Activated T-helper 17 cell treated with anti-CD3 and anti-CD28 coated beads, Interleukin-2, amount 50 U/mL, for 72 hours (primary cell): Measurements from ENCODE around the gene OR2V1. TPM values are rescaled to one million over a fixed set of nuclear protein-coding genes. Genes with fewer than 3 reads are reported as not detected.
"Not testable (repeated sequence)": the region's sequence is repeated elsewhere in the genome, so short reads cannot be mapped to it uniquely, and the experiment has no call there.

Experiments
- ATAC-seq: fragments of 150-1000 bp; cut with Tn5 transposase; replicated peaks from 2 replicates; pipeline ENCODE4 v1.10.0; 2021; ENCODE audit warnings: mild to moderate bottlenecking, moderate library complexity
- H3K27ac Mint-ChIP-seq: one replicate; pipeline ENCODE4 v1.8.0; 2022; ENCODE audit warnings: mixed read lengths
- H3K27me3 Mint-ChIP-seq: one replicate; pipeline ENCODE4 v1.8.0; 2022; ENCODE audit warnings: mixed read lengths
- H3K36me3 Mint-ChIP-seq: one replicate; pipeline ENCODE4 v1.8.0; 2022; ENCODE audit warnings: low read depth, mild to moderate bottlenecking, mixed read lengths
- H3K4me1 Mint-ChIP-seq: one replicate; pipeline ENCODE4 v1.8.0; 2022; ENCODE audit warnings: mixed read lengths
- H3K4me3 Mint-ChIP-seq: one replicate; pipeline ENCODE4 v1.8.0; 2022; ENCODE audit warnings: mild to moderate bottlenecking, mixed read lengths
- H3K9me3 Mint-ChIP-seq: one replicate; pipeline ENCODE4 v1.8.0; 2022; ENCODE audit warnings: mixed read lengths
- total RNA-seq, 2 donors: library from RNA; stranded (reverse); gene quantifications; one replicate each; pipeline ENCODE4 v1.2.3, GENCODE V29; 2022

OR2V1 gene
- total RNA-seq, 2 donors from 2014 or later: not detected

DNA sequence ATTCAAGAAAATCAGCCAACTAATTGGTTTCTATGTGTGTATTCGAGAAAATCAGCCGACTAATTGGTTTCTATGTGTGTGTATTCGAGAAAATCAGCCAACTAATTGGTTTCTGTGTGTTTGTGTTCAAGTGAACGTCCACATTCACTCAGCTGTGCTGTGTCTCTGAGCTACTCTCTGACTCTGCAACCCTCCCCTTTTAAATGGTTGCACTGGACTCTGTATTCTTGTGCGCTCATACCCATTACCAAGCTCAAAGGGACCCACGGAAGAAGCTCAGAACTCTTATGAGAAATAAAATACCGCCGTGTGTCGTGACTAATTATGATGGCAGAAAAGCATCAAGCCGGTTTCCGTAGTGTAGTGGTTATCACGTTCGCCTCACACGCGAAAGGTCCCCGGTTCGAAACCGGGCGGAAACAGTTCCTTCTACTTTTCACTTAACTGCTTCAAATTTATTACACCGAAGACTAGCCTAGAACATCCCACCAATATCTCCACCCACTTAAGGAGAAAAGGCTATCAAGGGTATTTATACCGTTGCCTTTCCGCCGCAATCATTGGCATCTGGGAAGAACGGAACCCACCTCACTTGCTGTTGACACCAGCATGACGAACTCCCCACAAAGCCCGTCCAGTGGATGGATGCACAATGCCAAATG, 34.1 kb downstream of the OR2V1 start:
- H3K4me1 Mint-ChIP-seq, H3K4me3 Mint-ChIP-seq, H3K9me3 Mint-ChIP-seq, H3K27ac Mint-ChIP-seq: not testable (repeated sequence)
- H3K36me3 Mint-ChIP-seq: peaks cover 10% of the 10 kb centered on the region
- ATAC-seq: peak; percentile 34
- peaks cover 24% of the 10 kb centered on the region for H3K27me3 Mint-ChIP-seq

DNA sequence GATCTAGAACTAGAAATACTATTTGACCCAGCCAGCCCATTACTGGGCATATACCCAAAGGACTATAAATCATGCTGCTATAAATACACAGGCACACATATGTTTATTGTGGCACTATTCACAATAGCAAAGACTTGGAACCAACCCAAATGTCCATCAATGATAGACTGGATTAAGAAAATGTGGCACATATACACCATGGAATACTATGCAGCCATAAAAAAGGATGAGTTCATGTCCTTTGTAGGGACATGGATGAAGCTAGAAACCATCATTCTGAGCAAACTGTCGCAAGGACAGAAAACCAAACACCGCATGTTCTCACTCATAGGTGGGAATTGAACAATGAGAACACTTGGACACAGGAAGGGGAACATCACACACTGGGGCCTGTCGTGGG, 35.8 kb downstream of the OR2V1 start:
- H3K27ac Mint-ChIP-seq, H3K36me3 Mint-ChIP-seq, H3K4me1 Mint-ChIP-seq, H3K4me3 Mint-ChIP-seq, H3K9me3 Mint-ChIP-seq, ATAC-seq: not testable (repeated sequence)
- H3K27me3 Mint-ChIP-seq: peaks cover 22% of the 10 kb centered on the region

DNA sequence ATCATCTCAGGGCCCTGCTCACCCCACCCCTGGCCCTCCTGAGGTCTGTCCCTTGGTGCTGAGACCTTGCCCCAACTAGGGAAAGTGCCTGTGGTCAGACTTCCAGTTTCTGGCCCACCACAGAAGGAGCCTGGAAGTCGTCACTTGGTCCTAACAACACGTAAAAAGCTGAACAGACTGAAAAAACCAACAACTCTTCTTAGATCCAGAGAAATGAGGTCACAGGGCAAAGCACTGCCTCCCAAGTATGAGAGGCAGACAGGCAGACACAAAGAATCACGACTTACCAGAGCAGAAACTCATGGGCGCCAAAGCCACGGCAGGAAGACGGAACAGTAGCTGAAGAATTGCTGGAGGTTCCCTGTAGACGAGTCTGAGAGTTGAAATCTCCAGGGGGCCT, 38.5 kb downstream of the OR2V1 start:
- no peak overlapping the region for H3K4me3 Mint-ChIP-seq
- peaks cover 14% of the 10 kb centered on the region for H3K27me3 Mint-ChIP-seq
- no peaks in the 10 kb centered on the region for H3K4me1 Mint-ChIP-seq
- no peaks in the 10 kb centered on the region for H3K9me3 Mint-ChIP-seq
- ATAC-seq: no peak
- no peaks in the 10 kb centered on the region for H3K36me3 Mint-ChIP-seq
- no peak overlapping the region for H3K27ac Mint-ChIP-seq

DNA sequence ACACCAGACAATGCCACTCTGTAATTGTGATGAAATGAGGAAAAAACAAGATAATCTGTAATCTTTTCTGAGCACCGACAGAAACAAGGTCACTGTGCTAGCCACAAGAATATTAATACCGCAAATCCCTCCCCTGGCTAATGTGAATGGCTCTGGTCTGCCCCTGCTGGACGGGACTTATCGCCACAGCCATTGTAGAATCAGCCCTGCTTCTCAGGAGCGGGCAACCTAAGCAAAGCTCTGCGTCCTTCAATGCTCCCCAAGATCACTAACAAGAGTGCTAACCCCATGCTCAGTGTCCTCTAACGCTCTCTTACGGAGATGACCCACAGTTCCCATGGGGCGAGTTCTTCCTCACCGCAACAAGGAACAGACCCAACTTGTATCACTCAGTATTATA, 42.7 kb downstream of the OR2V1 start:
- H3K9me3 Mint-ChIP-seq: no peaks in the 10 kb centered on the region
- peaks cover 50% of the 10 kb centered on the region for H3K27me3 Mint-ChIP-seq
- no peak for ATAC-seq
- H3K4me3 Mint-ChIP-seq: no peak overlapping the region
- no peaks in the 10 kb centered on the region for H3K36me3 Mint-ChIP-seq
- H3K4me1 Mint-ChIP-seq: no peaks in the 10 kb centered on the region
- H3K27ac Mint-ChIP-seq: no peak overlapping the region

DNA sequence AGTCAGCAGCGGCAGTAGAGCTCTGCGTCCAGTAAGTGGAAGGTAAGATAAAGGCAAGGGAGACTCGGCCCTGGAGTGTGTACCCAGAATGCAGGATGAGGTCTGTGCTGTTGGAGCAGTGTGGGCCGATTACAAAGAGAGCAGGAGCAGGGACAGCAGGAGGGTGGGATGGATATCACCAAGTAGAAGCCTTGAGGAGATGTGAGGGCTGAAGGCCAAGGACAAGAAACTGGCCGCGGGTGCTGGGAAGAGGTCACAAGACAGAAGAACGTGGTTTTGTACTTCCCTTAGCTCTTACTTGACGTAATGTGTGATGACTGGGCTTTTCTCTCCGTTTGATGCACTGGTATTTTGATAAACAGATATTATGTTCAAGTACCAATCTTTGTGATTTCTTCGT, 43.7 kb downstream of the OR2V1 start:
- no peaks in the 10 kb centered on the region for H3K9me3 Mint-ChIP-seq
- no peak overlapping the region for H3K4me3 Mint-ChIP-seq
- H3K27me3 Mint-ChIP-seq: peaks cover 50% of the 10 kb centered on the region
- H3K36me3 Mint-ChIP-seq: no peaks in the 10 kb centered on the region
- H3K27ac Mint-ChIP-seq: no peak overlapping the region
- H3K4me1 Mint-ChIP-seq: no peaks in the 10 kb centered on the region
- no peak for ATAC-seq

DNA sequence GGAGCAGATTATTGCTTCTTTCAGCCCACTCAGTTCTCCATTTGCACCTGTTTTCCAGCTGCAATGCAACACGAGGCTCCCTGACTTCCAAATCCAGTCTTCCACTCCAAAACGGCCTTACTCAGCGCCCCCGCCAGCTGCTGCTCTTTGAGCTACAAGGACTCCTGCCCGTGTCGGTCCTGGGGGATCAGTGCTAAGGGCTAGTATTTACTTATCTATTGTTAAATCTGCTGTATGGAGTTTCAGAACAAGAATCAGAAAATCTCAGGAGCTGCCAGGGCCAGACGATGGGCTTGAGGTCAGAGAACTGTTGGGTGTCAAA, 44.1 kb downstream of the OR2V1 start:
- H3K4me1 Mint-ChIP-seq: no peaks in the 10 kb centered on the region

DNA sequence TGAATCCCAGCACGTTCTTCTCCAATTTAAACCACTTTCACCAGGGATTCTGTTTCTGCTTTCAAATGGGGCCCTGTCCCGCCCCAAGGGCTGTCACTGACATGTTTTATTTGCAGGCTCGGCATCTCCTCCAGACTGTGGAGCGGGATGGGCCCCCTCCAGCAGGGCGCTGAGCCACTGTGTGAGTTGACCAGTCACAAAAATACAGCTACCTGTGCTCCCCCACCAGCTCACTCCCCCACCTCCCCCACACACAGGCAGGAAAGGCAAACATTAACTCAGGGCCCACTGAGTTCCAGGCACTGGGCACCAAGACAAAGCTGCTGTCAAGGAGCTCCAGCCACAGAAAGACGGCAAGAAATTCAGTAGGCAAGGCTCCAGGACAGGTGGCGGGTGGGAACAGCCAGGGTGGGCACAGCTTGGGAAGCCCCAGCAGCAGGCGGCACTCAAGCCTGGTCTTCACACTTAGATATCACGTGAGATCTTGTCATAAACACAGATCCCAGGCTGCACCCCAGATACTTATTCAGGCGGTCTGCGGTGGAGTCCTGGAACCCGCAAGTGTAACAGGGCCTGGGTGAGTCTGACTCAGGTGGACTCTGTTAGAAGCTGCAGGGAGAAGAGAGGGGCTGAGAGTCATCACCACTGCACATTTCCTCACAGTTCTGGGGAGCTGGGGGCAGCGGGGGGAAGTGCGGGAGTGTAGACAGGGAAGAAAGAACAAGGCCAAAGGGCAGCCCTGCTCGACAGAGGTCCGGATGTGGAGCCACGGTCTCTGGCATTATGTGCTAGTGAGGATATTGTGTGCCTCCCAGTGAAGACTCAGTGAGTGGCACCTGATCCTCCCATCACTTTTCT, 44.7 kb downstream of the OR2V1 start:
- H3K27ac Mint-ChIP-seq: no peak overlapping the region
- ATAC-seq: no peak
- H3K4me1 Mint-ChIP-seq: no peaks in the 10 kb centered on the region

More for the DNA sequence above, 44.1 kb downstream of the OR2V1 start:
- Mint-ChIP-seq H3K27ac (no peak overlapping the region), H3K4me3 (no peak overlapping the region), H3K36me3 (no peaks in the 10 kb centered on the region), H3K9me3 (no peaks in the 10 kb centered on the region), H3K27me3 (peaks cover 46% of the 10 kb centered on the region)
- no peak for ATAC-seq

DNA sequence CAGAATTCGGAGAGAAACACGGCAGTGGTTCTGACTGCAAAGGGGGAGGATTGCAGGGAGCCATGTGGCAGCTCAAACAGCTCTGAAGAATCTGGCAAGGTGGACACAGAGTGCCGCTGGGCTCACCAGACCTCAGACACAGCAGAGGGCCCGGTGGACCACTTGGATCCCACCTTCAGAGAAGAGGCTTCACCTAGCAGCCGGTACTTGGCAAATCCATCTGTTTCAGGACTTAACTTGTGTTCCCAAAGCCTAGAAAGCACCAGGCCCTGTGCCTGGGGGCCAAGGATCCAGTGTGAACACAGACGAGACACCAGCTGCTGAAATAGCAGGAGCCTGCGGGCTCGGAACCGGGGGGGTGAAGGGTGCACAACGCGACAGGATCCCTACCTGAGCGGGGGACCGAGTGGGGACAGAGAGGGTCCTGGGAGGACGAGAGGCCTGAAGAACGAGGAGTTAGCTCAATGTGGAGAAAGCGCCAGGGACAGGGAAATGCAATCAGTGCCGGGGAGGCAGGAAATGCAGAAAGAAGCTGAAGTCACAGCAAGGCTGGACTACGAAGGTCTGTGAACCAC, 46.3 kb downstream of the OR2V1 start:
- no peaks in the 10 kb centered on the region for H3K4me1 Mint-ChIP-seq
- no peaks in the 10 kb centered on the region for H3K9me3 Mint-ChIP-seq
- H3K36me3 Mint-ChIP-seq: no peaks in the 10 kb centered on the region
- H3K27ac Mint-ChIP-seq: no peak overlapping the region
- no peak overlapping the region for H3K4me3 Mint-ChIP-seq
- no peak for ATAC-seq
- peaks cover 57% of the 10 kb centered on the region for H3K27me3 Mint-ChIP-seq

More for the DNA sequence above, 44.7 kb downstream of the OR2V1 start:
- H3K36me3 Mint-ChIP-seq: no peaks in the 10 kb centered on the region
- no peak overlapping the region for H3K4me3 Mint-ChIP-seq
- no peaks in the 10 kb centered on the region for H3K9me3 Mint-ChIP-seq
- peaks cover 50% of the 10 kb centered on the region for H3K27me3 Mint-ChIP-seq

DNA sequence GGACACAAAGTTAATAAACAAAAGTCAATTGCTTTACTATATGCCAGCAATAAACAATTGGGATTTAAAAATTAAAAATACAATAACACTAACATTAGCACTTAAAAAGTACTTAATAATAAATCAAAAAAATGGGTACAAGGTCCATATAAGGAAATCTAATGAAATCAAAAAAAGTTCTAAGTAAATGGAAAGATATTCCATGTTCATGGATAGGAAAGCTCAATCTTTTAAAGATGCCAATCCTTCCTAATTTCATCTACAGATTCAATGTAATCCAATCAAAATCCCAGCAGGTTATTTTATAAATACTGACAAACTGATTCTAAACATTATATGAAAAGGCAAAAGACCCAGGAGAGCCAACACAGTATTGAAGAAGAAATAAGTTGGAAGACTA, 49.0 kb downstream of the OR2V1 start:
- Mint-ChIP-seq H3K4me1 (no peaks in the 10 kb centered on the region), H3K27me3 (peaks cover 66% of the 10 kb centered on the region), H3K4me3 (no peak overlapping the region), H3K36me3 (no peaks in the 10 kb centered on the region), H3K27ac (no peak overlapping the region), H3K9me3 (no peaks in the 10 kb centered on the region)
- no peak for ATAC-seq

DNA sequence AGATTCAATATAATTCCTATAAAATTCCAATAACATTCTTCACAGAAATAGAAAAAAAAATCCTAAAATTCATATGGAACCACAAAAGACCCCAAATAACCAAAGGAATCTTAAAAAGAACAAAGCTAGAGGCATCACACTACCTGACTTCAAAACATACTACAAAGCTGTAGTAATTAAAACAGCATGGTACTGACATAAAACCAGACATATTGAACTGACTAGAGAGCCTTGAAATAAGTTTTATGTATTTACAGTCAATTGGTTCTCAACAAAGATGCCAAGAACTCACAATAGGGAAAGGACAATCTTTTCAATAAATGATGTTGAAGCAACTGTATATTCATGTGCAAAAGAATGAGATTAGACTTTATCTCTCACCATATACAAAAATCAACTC, 54.0 kb downstream of the OR2V1 start:
- Mint-ChIP-seq H3K9me3 (no peaks in the 10 kb centered on the region), H3K27ac (no peak overlapping the region), H3K4me3 (no peak overlapping the region), H3K36me3 (no peaks in the 10 kb centered on the region), H3K4me1 (no peaks in the 10 kb centered on the region), H3K27me3 (peaks cover 38% of the 10 kb centered on the region)
- no peak for ATAC-seq

Other genes with a start within 250 kb of the OR2V1 start
- under 1 TPM in 1 of 2 donors, not detected in 1; 0.40 TPM for gene BTNL8, start 232.0 kb downstream of the OR2V1 start, total RNA-seq
- gene BTNL3, start 142.3 kb downstream of the OR2V1 start, total RNA-seq: not detected
- under 1 TPM in 1 of 2 donors, not detected in 1; 0.16 TPM for gene BTNL9, start 90.9 kb downstream of the OR2V1 start, total RNA-seq
- not detected for gene OR2V2, start 16.4 kb upstream of the OR2V1 start, total RNA-seq
- 1 to 10 TPM; 2.7 to 5.9 TPM for gene TRIM7, start 74.0 kb upstream of the OR2V1 start, total RNA-seq
- gene TRIM41, start 92.1 kb upstream of the OR2V1 start, total RNA-seq: 10 to 100 TPM; 27.1 to 30.8 TPM
- 1,000 to 10,000 TPM; 2,150 to 2,706 TPM for gene RACK1, start 112.7 kb upstream of the OR2V1 start, total RNA-seq
- 10 to 100 TPM; 14.3 to 19.4 TPM for gene TRIM52, start 130.0 kb upstream of the OR2V1 start, total RNA-seq
- not detected for gene OR4F3, start 236.1 kb upstream of the OR2V1 start, total RNA-seq